Hypothalamus (tissue), 51 donors: ENCODE measurements around the gene DAW1.
"Not testable (repeated sequence)": the region's sequence is repeated elsewhere in the genome, so short reads cannot be mapped to it uniquely, and the experiment has no call there.

Experiments used
- DNase-seq, 51 donors: peaks; one replicate each; lab custom pipeline; 2025; lab: John Stamatoyannopoulos, UW

Gene DAW1

GRCh38 chr2:227903381-227903780 is 31.9 kb downstream of the DAW1 start:
- no peak for DNase-seq

GRCh38 chr2:227906991-227907390 is 35.6 kb downstream of the DAW1 start:
- no peak for DNase-seq

DNA sequence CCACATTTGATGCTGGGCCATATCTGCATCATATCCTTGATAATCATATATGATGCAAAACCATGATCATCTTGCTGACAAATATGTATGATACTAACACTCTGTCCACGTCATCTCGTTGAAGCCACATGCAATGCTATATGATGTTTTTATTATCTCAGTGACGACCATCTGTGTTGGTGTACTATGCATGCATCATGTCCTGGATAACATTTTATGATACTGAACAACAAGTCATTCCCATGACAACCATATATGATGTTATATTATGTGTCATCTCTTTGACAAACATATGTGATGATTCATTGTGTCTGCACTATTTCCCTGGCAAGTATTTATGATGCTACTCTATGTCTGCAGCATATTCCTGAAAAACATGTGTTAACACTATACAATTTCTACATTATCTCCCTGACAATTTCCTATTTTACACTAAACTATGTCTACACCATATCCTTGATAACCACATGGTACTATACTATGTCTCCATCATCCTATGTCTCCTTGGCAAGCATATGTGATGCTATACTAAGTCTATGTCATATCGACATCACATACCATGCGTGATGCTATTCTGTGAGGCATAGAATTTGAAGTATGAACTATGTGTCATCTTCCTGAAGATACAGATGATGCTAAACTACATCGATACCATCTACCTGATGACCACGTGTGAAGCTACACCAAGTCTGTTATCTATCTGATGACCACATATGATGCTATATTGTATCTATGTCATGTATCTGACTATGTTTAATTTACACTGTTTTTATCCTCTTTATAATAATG is 37.0 kb downstream of the DAW1 start:
- no peak for DNase-seq

DNA sequence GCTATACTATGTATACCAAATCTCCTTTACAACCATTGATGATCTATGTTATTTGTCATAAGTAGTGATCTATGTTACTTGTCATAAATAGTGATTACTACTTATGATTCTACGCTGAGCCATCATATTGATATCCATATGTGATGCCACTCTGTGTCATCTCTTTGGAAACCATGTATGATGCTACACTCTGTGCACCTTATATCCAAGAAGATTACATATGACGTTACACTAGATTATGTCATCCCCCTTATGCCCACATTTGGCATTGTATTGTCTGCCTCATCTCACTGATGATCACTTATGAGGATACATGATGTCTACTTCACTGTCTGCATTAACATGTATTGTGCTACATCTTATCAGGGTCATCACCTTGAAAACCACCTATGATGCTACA is 42.9 kb downstream of the DAW1 start:
- no peak for DNase-seq

GRCh38 chr2:227921648-227922047 is 50.2 kb downstream of the DAW1 start:
- DNase-seq, result no peak

DNA sequence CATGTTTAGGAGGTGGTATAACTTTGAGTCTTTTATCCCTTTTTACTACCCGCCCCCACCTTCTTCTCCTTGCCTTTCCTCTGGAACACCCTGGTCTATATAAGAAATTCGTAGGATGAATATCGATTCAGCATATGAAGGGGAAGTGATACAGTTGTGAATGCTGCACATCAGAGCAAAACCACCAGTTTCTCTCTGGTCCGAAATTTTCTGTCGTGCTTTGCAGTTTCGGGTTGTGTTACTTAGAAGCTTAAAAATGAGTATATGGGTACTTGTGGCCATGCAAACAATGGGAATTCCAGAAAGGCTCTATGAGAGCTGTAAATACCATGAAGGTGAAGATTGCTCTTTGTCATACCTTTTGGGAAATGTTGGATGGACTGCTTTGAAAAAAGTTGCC is 60.6 kb downstream of the DAW1 start:
- no peak for DNase-seq

- DNase-seq, result peak in 1 of 51 donors; percentile 1
These were observed 61.0 kb downstream of the DAW1 start for GRCh38 chr2:227932403-227932802.

DNA sequence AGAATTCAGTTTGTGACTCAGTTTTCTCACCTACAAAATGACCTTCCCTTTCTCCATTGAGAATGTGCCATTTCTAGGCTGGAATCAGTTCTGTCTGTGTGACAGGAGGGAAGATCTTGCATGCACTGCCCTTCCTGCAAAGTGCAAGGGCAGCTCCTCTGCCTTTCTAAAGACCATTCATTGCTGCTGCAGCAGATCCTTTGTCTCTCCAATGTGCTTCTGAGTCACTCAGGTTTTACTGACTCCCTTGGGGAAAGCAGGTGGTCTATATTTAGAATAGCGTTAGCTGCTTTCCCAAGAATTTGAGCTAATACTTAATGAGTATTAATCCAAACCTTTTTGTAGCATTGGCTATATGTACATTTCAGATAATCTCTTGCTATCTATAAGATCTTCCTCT is 62.5 kb downstream of the DAW1 start:
- DNase-seq, result no peak

- DNase-seq, result not testable (repeated sequence)
These were observed 64.8 kb downstream of the DAW1 start for GRCh38 chr2:227936249-227936648.

GRCh38 chr2:227939271-227940027 is 68.0 kb downstream of the DAW1 start:
- peak in 34 of 51 donors; percentile 1 to 69 (median 18) for DNase-seq

GRCh38 chr2:227942021-227942420 is 70.6 kb downstream of the DAW1 start:
- DNase-seq, result no peak

- DNase-seq, result no peak
These were observed 71.5 kb downstream of the DAW1 start for GRCh38 chr2:227942965-227943364.

DNA sequence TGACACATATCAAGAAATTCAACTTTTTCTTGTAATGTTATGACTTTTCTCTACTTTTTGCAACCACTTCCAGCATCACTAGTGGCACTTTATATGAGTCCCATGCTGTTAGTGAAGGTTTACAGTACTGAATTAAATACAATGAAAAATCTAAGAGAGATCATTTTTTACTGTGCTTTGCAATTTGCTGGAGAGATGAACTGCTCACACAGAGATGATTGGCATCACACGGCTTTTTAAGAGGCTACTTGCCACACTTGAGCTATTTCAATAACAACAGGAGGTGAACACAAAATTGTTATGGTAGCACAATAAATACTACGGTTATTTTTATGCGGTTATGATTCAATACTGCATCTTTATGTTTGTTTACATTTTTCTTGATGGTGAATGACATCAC is 88.9 kb downstream of the DAW1 start:
- DNase-seq, result no peak

DNA sequence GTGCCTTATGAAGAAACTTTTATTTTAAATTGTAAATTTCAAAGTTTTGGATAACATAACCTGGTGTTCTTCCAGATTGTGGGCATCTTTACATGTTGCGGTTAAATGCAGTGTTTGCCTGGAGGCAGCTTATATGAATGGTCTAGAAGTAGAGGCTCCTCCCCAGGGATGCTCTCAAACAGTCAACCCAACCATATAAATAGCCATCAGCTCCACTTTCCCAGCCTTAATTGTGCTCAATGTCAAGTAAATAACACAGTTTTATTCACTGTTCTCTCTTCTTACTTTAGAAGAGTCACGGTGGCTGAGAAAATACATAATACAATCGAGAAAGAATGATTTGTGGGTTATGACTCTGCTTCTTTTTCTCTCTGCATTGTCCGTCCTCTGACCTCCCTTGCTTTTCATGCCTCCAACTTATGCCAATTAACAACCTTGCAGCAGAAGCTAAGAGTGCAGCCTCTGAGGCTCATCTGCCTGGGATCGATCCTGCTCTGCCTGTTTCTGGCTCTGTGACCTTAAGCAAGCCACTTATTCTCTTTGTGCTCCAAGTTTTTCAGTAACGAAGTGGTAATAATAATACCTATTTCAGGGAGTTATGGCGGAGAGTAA is 100.3 kb downstream of the DAW1 start:
- no peak for DNase-seq

GRCh38 chr2:227973241-227973640 is 101.8 kb downstream of the DAW1 start:
- DNase-seq, result no peak
